Stimulated activated CD4-positive, alpha-beta T cell treated with anti-CD3 and anti-CD28 coated beads, Interleukin-4, amount 100 ng/mL, for 48 hours (primary cell): ENCODE data around the gene DDB1.
"Not testable (repeated sequence)": the region's sequence is repeated elsewhere in the genome, so short reads cannot be mapped to it uniquely, and the experiment has no call there.

Source experiments
- DNase-seq, 2 donors: peaks; one replicate each; pipeline ENCODE4 v3.0.0-alpha.2; 2020; ENCODE audit warnings: low read depth in 2 of 2

DDB1 gene

GRCh38 chr11:61270354-61271076, 62.4 kb downstream of the DDB1 start:
- DNase-seq = no peak

- no peak for DNase-seq
These were observed 64.2 kb downstream of the DDB1 start for GRCh38 chr11:61268588-61269250.

DNA sequence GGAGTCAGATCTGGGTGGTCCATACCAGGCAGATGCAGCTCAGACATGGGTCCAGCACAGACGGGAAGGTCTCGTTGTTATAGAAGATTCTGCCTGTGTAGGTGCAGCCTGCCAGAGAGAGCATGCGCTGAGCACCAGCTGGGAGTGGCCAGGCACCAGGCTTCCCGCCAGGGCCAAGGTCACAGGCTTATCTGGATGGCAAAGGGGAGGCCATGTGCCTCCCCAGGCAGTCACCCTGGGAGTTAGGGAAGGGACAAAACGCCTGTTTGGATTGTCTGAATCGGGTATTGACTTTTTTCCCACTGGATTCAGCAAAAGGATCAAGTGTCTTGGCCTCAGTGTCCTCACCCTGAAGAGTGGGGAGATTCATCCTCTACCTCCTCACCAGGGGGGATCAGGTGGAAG, 65.5 kb downstream of the DDB1 start:
- no peak for DNase-seq

GRCh38 chr11:61266602-61267001, 66.3 kb downstream of the DDB1 start:
- DNase-seq = no peak

DNA sequence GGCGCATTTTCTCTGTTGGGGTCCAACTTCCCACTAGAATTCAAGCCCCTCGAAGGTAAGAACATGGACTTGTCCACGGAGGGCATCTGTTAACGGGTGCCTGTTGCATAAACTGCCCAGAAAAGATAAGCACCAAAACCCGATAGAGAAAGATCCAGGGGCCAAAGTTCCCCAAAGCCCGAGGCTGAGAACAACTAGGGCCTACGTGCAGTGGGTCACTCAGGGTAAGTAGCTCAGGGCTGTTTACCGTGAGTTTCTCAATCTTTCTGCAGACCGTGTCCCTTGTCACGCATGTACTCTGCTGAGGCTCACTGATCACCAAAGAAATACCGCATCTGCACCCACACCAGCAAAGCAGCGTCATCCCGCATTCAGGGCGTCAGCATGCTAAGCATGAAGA, 67.5 kb downstream of the DDB1 start:
- no peak for DNase-seq

GRCh38 chr11:61264795-61265194, 68.1 kb downstream of the DDB1 start:
- no peak for DNase-seq

DNA sequence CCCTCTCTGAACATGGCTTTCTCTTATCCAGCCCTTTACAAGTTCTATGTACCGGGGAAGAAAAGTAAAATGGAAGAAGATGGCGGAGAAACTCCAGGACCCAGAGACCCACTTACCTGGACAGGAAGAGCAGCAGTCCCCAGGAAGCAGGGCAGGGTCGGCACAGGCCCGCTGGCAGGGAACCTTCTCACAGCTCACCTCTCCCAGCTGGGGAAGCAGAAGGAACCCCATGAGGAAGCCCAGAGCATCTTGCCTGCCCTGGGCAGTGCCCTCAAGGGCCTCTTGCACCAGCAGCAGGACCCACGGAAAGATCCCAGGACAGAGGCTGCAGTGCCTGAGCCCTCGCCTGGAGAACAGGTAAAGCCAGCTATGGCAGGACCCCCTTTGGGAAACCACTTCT, 68.5 kb downstream of the DDB1 start:
- DNase-seq = no peak

DNA sequence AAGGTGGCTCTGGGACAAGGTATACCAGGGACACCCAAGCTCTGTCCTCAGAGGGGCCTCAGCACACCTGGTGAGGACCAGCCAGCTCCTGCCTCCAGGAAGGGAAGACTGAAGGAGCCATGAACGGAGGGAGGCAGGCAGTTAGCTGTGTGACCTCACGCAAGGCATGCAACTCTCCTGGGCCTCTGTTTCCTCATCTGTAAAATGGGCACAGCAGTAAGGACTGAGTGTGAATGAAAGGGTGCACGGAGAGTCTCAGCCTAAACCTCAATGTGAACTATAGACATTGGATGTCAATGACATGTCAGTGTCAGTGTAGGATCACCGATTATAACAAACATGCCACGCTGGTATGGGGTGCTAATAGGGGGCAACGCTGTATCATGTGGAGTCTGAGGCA, 73.5 kb downstream of the DDB1 start:
- no peak for DNase-seq

- DNase-seq = no peak
These were observed 74.4 kb downstream of the DDB1 start for GRCh38 chr11:61258546-61258945.

GRCh38 chr11:61256710-61257482, 76.0 kb downstream of the DDB1 start:
- DNase-seq = no peak

DNA sequence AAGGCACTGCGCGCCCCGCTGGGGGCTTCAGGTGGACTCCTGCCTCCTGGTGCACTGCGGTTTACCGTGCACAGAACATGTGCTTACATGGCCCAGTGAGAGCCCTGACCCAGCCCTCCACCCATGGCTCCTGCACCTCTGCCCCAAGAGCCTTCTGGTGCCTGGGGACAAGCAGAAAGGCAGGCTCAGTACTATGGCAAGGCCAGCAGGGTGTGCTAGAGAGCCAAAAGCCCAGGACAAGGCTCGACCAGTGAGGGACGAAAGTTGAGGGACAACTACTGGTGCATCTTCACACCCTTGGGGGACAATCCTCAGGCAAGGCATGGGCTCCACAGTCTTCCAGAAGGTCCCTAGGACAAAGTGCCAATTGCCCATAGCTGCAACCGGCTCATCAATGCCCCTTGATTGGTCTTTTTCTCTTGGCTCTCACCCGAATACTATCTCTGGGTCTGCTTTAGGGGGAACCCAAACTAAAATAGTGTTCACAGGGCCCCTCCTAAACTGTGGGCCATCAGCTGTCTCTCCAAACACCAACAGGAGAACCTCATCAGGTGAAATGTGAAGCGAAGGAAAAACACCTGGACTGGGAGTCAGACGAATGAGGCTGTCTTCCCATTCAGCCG, 78.4 kb downstream of the DDB1 start:
- peak; percentile 47 to 59 for DNase-seq

DNA sequence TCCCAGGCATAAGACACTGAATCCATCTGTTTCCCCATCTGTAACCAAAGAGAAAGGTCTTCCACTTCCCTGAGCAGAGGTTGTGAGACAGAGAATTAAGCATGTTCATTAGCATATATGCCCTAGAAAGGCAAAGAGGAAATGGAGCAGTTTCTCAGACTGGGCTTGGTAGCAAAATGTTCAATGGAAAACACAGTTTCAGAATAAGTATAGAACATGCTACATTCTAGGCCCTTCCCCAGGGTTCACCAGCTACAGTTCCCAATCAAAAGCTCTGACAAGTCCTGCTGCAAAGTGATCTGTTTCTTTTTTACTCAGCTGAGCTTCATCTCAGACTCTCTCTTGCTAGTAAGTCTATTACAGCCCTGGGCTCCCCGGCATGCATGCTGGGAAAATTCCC, 80.6 kb downstream of the DDB1 start:
- not testable (repeated sequence) for DNase-seq

- DNase-seq = not testable (repeated sequence)
These were observed 81.8 kb downstream of the DDB1 start for GRCh38 chr11:61250796-61251765.
